Epithelial cell of proximal tubule (primary cell): ENCODE measurements around the gene ALG8. TPM values are rescaled to one million over a fixed set of nuclear protein-coding genes. Genes with fewer than 3 reads are reported as not detected.

Experiments
- DNase-seq: peaks from one replicate; pipeline ENCODE4 v3.0.0-alpha.2; 2011; ENCODE audit warnings: low read depth
- H3K4me3 ChIP-seq: 2 replicates; pipeline ENCODE4 v1.5.1; 2011; ENCODE audit warnings: low read depth, mild to moderate bottlenecking, low read length
- total RNA-seq: library from RNA; depleted of rRNA; stranded (reverse); fragments of >200 nt; gene quantifications from 2 replicates; pipeline ENCODE4 v1.2.3, GENCODE V29; 2015
- TF ChIP-seq, protein P1 (sequence below): conservative IDR thresholded peaks from 2 replicates; pipeline ENCODE4 v1.5.1; 2012; ENCODE audit warnings: low read depth, mild to moderate bottlenecking, low read length

The ALG8 gene
- total RNA-seq, 1 donor from 2014 or later, result 38.1 TPM

DNA sequence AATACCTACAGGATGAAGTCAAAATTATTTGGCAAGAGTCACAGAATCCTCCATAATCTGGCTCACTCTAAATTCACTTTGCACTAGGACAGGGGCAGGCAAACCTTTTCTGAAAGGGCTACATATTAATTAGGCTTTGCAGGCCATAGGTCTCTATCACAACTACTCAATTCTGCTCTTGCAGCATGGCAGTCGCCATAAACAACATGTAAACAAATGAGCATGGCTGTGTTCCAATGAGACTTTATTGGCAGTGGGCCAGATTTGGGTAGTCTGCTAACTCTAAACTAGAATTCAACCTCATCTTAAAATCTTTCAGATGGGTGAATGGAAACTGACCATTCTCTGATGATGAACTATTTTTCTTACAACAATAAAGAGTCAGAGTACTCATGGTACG is 70.0 kb downstream of the ALG8 start:
- TF ChIP-seq, protein P1, sequence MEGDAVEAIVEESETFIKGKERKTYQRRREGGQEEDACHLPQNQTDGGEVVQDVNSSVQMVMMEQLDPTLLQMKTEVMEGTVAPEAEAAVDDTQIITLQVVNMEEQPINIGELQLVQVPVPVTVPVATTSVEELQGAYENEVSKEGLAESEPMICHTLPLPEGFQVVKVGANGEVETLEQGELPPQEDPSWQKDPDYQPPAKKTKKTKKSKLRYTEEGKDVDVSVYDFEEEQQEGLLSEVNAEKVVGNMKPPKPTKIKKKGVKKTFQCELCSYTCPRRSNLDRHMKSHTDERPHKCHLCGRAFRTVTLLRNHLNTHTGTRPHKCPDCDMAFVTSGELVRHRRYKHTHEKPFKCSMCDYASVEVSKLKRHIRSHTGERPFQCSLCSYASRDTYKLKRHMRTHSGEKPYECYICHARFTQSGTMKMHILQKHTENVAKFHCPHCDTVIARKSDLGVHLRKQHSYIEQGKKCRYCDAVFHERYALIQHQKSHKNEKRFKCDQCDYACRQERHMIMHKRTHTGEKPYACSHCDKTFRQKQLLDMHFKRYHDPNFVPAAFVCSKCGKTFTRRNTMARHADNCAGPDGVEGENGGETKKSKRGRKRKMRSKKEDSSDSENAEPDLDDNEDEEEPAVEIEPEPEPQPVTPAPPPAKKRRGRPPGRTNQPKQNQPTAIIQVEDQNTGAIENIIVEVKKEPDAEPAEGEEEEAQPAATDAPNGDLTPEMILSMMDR, result no peak
- no peak for DNase-seq
- no peak overlapping the region for H3K4me3 ChIP-seq

DNA sequence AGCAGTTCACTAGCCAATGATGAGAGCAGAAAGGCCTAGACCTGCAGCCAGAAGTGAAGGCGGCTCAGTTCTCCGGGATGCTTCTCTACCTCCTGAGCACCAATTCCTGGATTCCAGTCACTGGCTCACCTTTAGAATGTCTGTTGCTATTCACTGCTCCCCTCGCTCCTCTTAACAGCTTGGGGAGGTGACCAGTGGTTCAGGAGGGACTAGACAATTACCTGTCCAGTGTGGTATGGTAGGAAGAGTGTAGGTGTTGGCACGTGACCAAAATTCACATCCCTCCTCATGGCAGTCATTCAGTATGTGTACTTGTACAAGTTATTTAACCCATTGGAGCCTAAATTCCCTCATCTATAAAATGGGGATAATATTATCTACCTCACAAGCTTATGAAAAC is 71.7 kb downstream of the ALG8 start:
- TF ChIP-seq, protein P1, result no peak

GRCh38 chr11:78066471-78066870 is 73.0 kb downstream of the ALG8 start:
- H3K4me3 ChIP-seq, result no peak overlapping the region
- DNase-seq, result no peak
- TF ChIP-seq, protein P1, result no peak

More for the DNA sequence above, 71.7 kb downstream of the ALG8 start:
- no peak overlapping the region for H3K4me3 ChIP-seq
- DNase-seq, result no peak

DNA sequence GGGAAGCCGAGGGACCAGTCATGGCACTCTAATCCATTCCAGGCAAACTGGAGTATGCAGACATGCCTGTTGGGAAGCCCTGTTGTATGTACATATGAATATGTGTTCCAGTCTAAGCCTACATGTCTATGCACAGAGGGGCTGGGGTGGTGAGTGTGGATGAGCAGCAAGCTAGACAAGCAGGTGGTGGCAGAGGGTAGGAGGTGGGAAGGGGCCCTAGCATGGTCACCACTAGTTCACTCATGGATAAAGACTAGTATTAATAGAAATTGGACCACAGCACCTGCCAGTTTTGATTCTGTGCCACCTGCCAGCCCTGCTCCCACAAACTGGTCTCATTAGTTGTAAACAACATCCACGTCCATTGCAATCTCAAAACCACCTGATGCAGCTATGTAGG is 74.2 kb downstream of the ALG8 start:
- no peak for DNase-seq
- no peak overlapping the region for H3K4me3 ChIP-seq
- TF ChIP-seq, protein P1, result no peak

DNA sequence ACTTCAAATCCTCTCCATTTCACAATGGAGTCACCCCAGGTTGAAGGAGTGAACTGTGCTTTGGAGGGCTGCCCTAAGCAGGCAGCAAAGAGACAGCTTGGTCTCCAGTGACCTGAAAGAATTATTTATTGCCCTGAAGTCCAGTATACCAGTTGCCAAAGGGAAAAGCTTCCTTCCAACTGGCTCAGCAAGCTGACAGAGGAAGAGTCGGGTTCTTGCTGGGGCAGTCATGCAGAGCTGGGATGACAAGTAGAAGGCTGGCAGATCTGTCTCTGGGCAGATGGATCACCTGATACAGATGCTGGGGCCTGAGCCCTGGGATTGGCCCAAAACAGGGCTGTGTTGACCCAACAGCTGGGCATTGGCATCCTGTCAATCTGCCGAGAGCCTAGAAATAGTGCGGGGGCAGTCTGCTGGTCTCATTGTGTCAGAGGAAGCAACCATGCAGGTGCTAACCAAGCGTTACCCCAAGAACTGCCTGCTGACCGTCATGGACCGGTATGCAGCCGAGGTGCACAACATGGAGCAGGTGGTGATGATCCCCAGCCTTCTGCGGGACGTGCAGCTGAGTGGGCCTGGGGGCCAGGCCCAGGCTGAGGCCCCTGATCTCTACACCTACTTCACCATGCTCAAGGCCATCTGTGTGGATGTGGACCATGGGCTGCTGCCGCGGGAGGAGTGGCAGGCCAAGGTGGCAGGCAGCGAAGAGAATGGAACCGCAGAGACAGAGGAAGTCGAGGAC is 75.8 kb downstream of the ALG8 start, which contains the start of gene THRSP:
THRSP (plus strand) TSS at position 422 of the 742 bp plus-strand sequence; CDS start at position 443, 21 bp downstream.
- no peak for DNase-seq
- H3K4me3 ChIP-seq, result no peak within 1 kb of the TSS
- TF ChIP-seq, protein P1, result no peak

GRCh38 chr11:78062671-78063070 is 76.8 kb downstream of the ALG8 start:
- TF ChIP-seq, protein P1, result no peak
- no peak for DNase-seq
- H3K4me3 ChIP-seq, result no peak overlapping the region

DNA sequence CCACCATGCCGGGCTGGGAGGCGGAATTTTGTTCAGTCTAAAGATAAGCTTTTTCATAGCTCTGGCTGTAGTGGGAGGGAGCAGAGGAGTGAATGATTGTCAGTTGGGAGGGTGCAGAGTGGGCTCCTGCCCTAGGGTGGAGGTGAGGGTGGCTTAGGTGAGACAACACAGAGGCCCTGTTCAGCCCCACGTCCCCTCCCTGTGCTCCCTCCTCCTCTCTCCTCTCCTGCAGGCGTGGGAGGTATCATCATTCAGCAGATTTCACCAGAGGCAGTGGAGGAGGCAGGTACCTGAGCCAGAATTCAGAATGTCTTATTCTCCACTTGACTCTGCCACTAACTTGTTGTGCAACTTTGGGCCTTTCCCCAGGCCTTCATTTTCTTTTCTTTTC is 77.5 kb downstream of the ALG8 start:
- DNase-seq, result no peak
- TF ChIP-seq, protein P1, result no peak
- H3K4me3 ChIP-seq, result no peak overlapping the region
